ENCODE results near the gene TGM2. TPM values are rescaled to one million over a fixed set of nuclear protein-coding genes. Genes with fewer than 3 reads are reported as not detected.

Gene TGM2
- total RNA-seq, 1 experiment from 2014 or later = 113 TPM

- H3K36me3 ChIP-seq (ENCODE audit: control insufficient read depth, insufficient read depth, low read length) = no peaks in the 10 kb centered on the region
- no peak overlapping the region for H3K4me3 ChIP-seq (ENCODE audit: low read depth in 2 of 2, low read length in 2 of 2)
- intact Hi-C loops (cut with micrococcal nuclease; ENCODE audit: unreplicated experiment) = no loop called here
- no peak for TF ChIP-seq SIN3A (IDR thresholded peaks at IDR 0.05; ENCODE audit: borderline replicate concordance, insufficient read depth, low read depth, low read length)
- no peak for TF ChIP-seq POLR2AphosphoS5 (IDR thresholded peaks at IDR 0.05; ENCODE audit: low read depth, low read length)
- TF ChIP-seq TCF7L2 (IDR thresholded peaks at IDR 0.05; ENCODE audit: low read depth, low read length) = no peak
- TF ChIP-seq REST (IDR thresholded peaks at IDR 0.05; ENCODE audit: insufficient read depth in 1 of 2, low read depth in 2 of 2, low read length in 1 of 2) = no peak
- TF ChIP-seq CTCF (IDR thresholded peaks at IDR 0.05) = no peak
- H3K27ac ChIP-seq (ENCODE audit: low read length) = no peak overlapping the region
- ChIA-PET POLR2A (no interaction called here), CTCF (no interaction called here)
- DNase-seq (ENCODE audit: low read depth, low spot score) = no peak
- no TSS peak for BruUV-seq (replicated peaks)
- in situ Hi-C loops (cut with HindIII; ENCODE audit: low pct_unique_long_range_greater_than_20kb, low sequenced_read_pairs) = no loop called here
- H3K9me3 ChIP-seq (ENCODE audit: control insufficient read depth, insufficient read depth, low read depth, low read length) = no peaks in the 10 kb centered on the region
- no peaks in the 10 kb centered on the region for H3K27me3 ChIP-seq (ENCODE audit: control insufficient read depth, insufficient read depth, low read length)
- ATAC-seq = no peak
- no peaks in the 10 kb centered on the region for H3K4me1 ChIP-seq (ENCODE audit: control insufficient read depth, insufficient read depth, low read length)
Measured at GRCh38 chr20:38211200-38212097, 46.4 kb upstream of the TGM2 start.

GRCh38 chr20:38210741-38211140 lies 45.7 kb upstream of the TGM2 start:
- no peak for DNase-seq (ENCODE audit: low read depth, low spot score)
- POLR2A ChIA-PET = no interaction called here
- Histone ChIP-seq H3K4me3 (ENCODE audit: low read depth in 2 of 2, low read length in 2 of 2) (no peak overlapping the region), H3K36me3 (ENCODE audit: control insufficient read depth, insufficient read depth, low read length) (no peaks in the 10 kb centered on the region), H3K27me3 (ENCODE audit: control insufficient read depth, insufficient read depth, low read length) (no peaks in the 10 kb centered on the region), H3K4me1 (ENCODE audit: control insufficient read depth, insufficient read depth, low read length) (no peaks in the 10 kb centered on the region), H3K9me3 (ENCODE audit: control insufficient read depth, insufficient read depth, low read depth, low read length) (no peaks in the 10 kb centered on the region), H3K27ac (ENCODE audit: low read length) (no peak overlapping the region)
- no TSS peak for BruUV-seq (replicated peaks)
- no peak for TF ChIP-seq POLR2AphosphoS5 (IDR thresholded peaks at IDR 0.05; ENCODE audit: low read depth, low read length)
- no peak for TF ChIP-seq TCF7L2 (IDR thresholded peaks at IDR 0.05; ENCODE audit: low read depth, low read length)
- TF ChIP-seq REST (IDR thresholded peaks at IDR 0.05; ENCODE audit: insufficient read depth in 1 of 2, low read depth in 2 of 2, low read length in 1 of 2) = no peak
- no peak for TF ChIP-seq CTCF (IDR thresholded peaks at IDR 0.05)
- TF ChIP-seq SIN3A (IDR thresholded peaks at IDR 0.05; ENCODE audit: borderline replicate concordance, insufficient read depth, low read depth, low read length) = no peak
- CTCF ChIA-PET = no interaction called here
- in situ Hi-C loops (cut with HindIII; ENCODE audit: low pct_unique_long_range_greater_than_20kb, low sequenced_read_pairs) = no loop called here
- intact Hi-C loops (cut with micrococcal nuclease; ENCODE audit: unreplicated experiment) = no loop called here
- ATAC-seq = no peak
